CD4-positive, CD25-positive, alpha-beta regulatory T cell (primary cell): Measurements from ENCODE around the gene DSN1. TPM values are rescaled to one million over a fixed set of nuclear protein-coding genes. Genes with fewer than 3 reads are reported as not detected.

Source experiments
- ATAC-seq, 2 donors: fragments of 150-1000 bp; cut with Tn5 transposase; one replicate each; pipeline ENCODE4 v1.10.0; 2021; ENCODE audit warnings: low read depth in 2 of 2, moderate number of reproducible peaks in 2 of 2, moderate library complexity in 1 of 2
- DNase-seq, 3 donors: peaks; one replicate each; pipeline versions ENCODE4 v3.0.0 to v3.0.0-alpha.2; 2012 to 2022; ENCODE audit warnings: mixed read lengths in 1 of 3
- H3K27ac ChIP-seq: one replicate; pipeline ENCODE4 v1.7.0; 2013; ENCODE audit warnings: mild to moderate bottlenecking, low read length; ENCODE audit not compliant: insufficient read depth, poor library complexity, severe bottlenecking
- H3K27me3 ChIP-seq: one replicate; pipeline ENCODE4 v1.7.0; 2013; ENCODE audit warnings: low read length; ENCODE audit not compliant: control insufficient read depth, insufficient read depth
- H3K36me3 ChIP-seq: one replicate; pipeline ENCODE4 v1.7.0; 2013; ENCODE audit warnings: mild to moderate bottlenecking, low read length, moderate library complexity; ENCODE audit not compliant: control insufficient read depth, insufficient read depth
- H3K4me1 ChIP-seq: 2 replicates; pipeline ENCODE4 v1.7.0; 2013; ENCODE audit warnings: mild to moderate bottlenecking, low read length; ENCODE audit not compliant: insufficient read depth, control insufficient read depth, poor library complexity, severe bottlenecking
- H3K4me3 ChIP-seq: one replicate; pipeline ENCODE4 v1.7.0; 2013; ENCODE audit warnings: low read depth, mild to moderate bottlenecking, low read length, moderate library complexity
- H3K9me3 ChIP-seq, 2 experiments: 1 replicate in 1 of 2; 2 replicates in 1 of 2; pipeline ENCODE4 v1.7.0; 2013; ENCODE audit warnings: low read length in 2 of 2, mild to moderate bottlenecking in 1 of 2, moderate library complexity in 1 of 2; ENCODE audit not compliant: control insufficient read depth in 2 of 2
- H3K27ac Mint-ChIP-seq, 3 donors: one replicate each; pipeline ENCODE4 v1.8.0; 2020 to 2022; ENCODE audit warnings: mild to moderate bottlenecking in 3 of 3, mixed read lengths in 3 of 3, moderate library complexity in 2 of 3
- H3K27me3 Mint-ChIP-seq: one replicate; pipeline ENCODE4 v1.8.0; 2022; ENCODE audit warnings: mild to moderate bottlenecking, mixed read lengths
- H3K36me3 Mint-ChIP-seq: one replicate; pipeline ENCODE4 v1.8.0; 2020; ENCODE audit warnings: mixed read lengths
- H3K4me1 Mint-ChIP-seq, 4 donors: one replicate each; pipeline ENCODE4 v1.8.0; 2020 to 2022; ENCODE audit warnings: mixed read lengths in 4 of 4, mild to moderate bottlenecking in 1 of 4
- H3K4me3 Mint-ChIP-seq, 4 donors: one replicate each; pipeline ENCODE4 v1.8.0; 2020 to 2022; ENCODE audit warnings: mild to moderate bottlenecking in 4 of 4, mixed read lengths in 4 of 4, moderate library complexity in 3 of 4
- H3K9me3 Mint-ChIP-seq, 7 donors: one replicate each; pipeline ENCODE4 v1.8.0; 2020 to 2022; ENCODE audit warnings: mixed read lengths in 7 of 7, mild to moderate bottlenecking in 3 of 7, moderate library complexity in 2 of 7
- polyA plus RNA-seq, 4 donors: library from polyadenylated mRNA; unstranded; fragments of 300-500 nt; fragmentation: Illumina TruSeq; gene quantifications; one replicate each; pipeline ENCODE4 v1.2.3, GENCODE V29; 2021
- total RNA-seq: library from RNA; stranded (reverse); gene quantifications from one replicate; pipeline ENCODE4 v1.2.3, GENCODE V29; 2022

Gene DSN1
- total and polyA plus RNA-seq, 5 donors from 2014 or later, result 11.8 to 17.9 (median 13.1) TPM

- H3K36me3 Mint-ChIP-seq, result peaks cover 15% of the 10 kb centered on the region
Observed at GRCh38 chr20:36709126-36709525, 64.4 kb downstream of the DSN1 start.

GRCh38 chr20:36703530-36703929, 70.0 kb downstream of the DSN1 start:
- no peak overlapping the region for H3K4me3 Mint-ChIP-seq
- peaks cover 0 to 6% (median 2%) of the 10 kb centered on the region in 4 donors for H3K4me1 Mint-ChIP-seq
- no peak for DNase-seq
- no peaks in the 10 kb centered on the region for H3K9me3 ChIP-seq
- H3K36me3 ChIP-seq, result peaks cover 5% of the 10 kb centered on the region
- no peak overlapping the region for H3K27ac ChIP-seq
- H3K27me3 Mint-ChIP-seq, result no peaks in the 10 kb centered on the region
- H3K36me3 Mint-ChIP-seq, result peaks cover 21% of the 10 kb centered on the region
- H3K27ac Mint-ChIP-seq, result no peak overlapping the region
- no peak for ATAC-seq
- H3K4me3 ChIP-seq, result no peak overlapping the region
- H3K4me1 ChIP-seq, result no peaks in the 10 kb centered on the region
- H3K27me3 ChIP-seq, result no peaks in the 10 kb centered on the region
- H3K9me3 Mint-ChIP-seq, result no peaks in the 10 kb centered on the region

More at GRCh38 chr20:36709126-36709525, 64.4 kb downstream of the DSN1 start:
- no peaks in the 10 kb centered on the region for H3K27me3 Mint-ChIP-seq
- no peak overlapping the region for H3K27ac Mint-ChIP-seq
- DNase-seq (no peak), ATAC-seq (no peak)
- Histone ChIP-seq H3K9me3 (no peaks in the 10 kb centered on the region), H3K4me1 (no peaks in the 10 kb centered on the region), H3K36me3 (peaks cover 5% of the 10 kb centered on the region), H3K27me3 (no peaks in the 10 kb centered on the region), H3K4me3 (no peak overlapping the region), H3K27ac (no peak overlapping the region)
- no peak overlapping the region for H3K4me3 Mint-ChIP-seq
- H3K4me1 Mint-ChIP-seq, result peaks cover 3 to 6% (median 4%) of the 10 kb centered on the region in 4 donors
- no peaks in the 10 kb centered on the region for H3K9me3 Mint-ChIP-seq

Other genes starting within 250 kb of the DSN1 start
- 7.7 TPM for gene MYL9, start 232.2 kb downstream of the DSN1 start, total RNA-seq
- gene MYL9, start 232.2 kb downstream of the DSN1 start, polyA plus RNA-seq, result not detected
- 38.9 TPM for gene TGIF2, start 200.2 kb downstream of the DSN1 start, total RNA-seq
- gene TGIF2, start 200.2 kb downstream of the DSN1 start, polyA plus RNA-seq, result 10 to 100 TPM; 19.4 to 27.7 (median 24.1) TPM
- gene RAB5IF, start 168.0 kb downstream of the DSN1 start, total RNA-seq, result 75.8 TPM
- 100 to 1,000 TPM; 199 to 248 (median 214) TPM for gene RAB5IF, start 168.0 kb downstream of the DSN1 start, polyA plus RNA-seq
- 39.4 TPM for gene SLA2, start 127.6 kb downstream of the DSN1 start, total RNA-seq
- 10 to 100 TPM; 11.9 to 17.0 (median 14.7) TPM for gene SLA2, start 127.6 kb downstream of the DSN1 start, polyA plus RNA-seq
- 26.7 TPM for gene NDRG3, start 27.7 kb downstream of the DSN1 start, total RNA-seq
- gene NDRG3, start 27.7 kb downstream of the DSN1 start, polyA plus RNA-seq, result 10 to 100 TPM; 46.8 to 57.2 (median 55.1) TPM
- gene TLDC2, start 102.4 kb upstream of the DSN1 start, total RNA-seq, result not detected
- under 1 TPM; 0.32 to 0.57 (median 0.41) TPM for gene TLDC2, start 102.4 kb upstream of the DSN1 start, polyA plus RNA-seq
- gene SAMHD1, start 177.9 kb upstream of the DSN1 start, total RNA-seq, result 723 TPM
- 100 to 1,000 TPM; 327 to 481 (median 401) TPM for gene SAMHD1, start 177.9 kb upstream of the DSN1 start, polyA plus RNA-seq